ENCODE results near the gene FOXO3B. TPM values are rescaled to one million over a fixed set of nuclear protein-coding genes. Genes with fewer than 3 reads are reported as not detected.

Gene FOXO3B
- total RNA-seq (ENCODE audit: low replicate concordance), result 2.7 and 3.8 TPM in 2 replicates

GRCh38 chr17:18681767-18682571 is at the start of gene FOXO3B:
Gene FOXO3B, minus strand, starts transcription at chr17:18682314. Its CDS starts 663 bp downstream, at chr17:18681651.

GRCh38 chr17:18644291-18644690 is 37.8 kb downstream of the FOXO3B start, which contains the start of gene TBC1D28:
Gene TBC1D28, minus strand, starts transcription at chr17:18644391. Its CDS starts 3,039 bp downstream, at chr17:18641352.

Other genes with a start within 250 kb of the FOXO3B start
- gene LGALS9C, start 205.5 kb downstream of the FOXO3B start, total RNA-seq (ENCODE audit: low replicate concordance), result not detected in 2 replicates
- gene TBC1D28, start 37.9 kb downstream of the FOXO3B start, total RNA-seq (ENCODE audit: low replicate concordance), result not detected in 2 replicates
- under 0.01 TPM in 1 of 2 replicates, not detected in the other for gene FBXW10, start 61.7 kb upstream of the FOXO3B start, total RNA-seq (ENCODE audit: low replicate concordance)
- 70.6 and 122 TPM in 2 replicates for gene TVP23B, start 98.9 kb upstream of the FOXO3B start, total RNA-seq (ENCODE audit: low replicate concordance)
- 28.7 and 60.1 TPM in 2 replicates for gene PRPSAP2, start 175.8 kb upstream of the FOXO3B start, total RNA-seq (ENCODE audit: low replicate concordance)